Ishikawa (cell line): ENCODE results near the gene SPSB3.

ENCODE experiments used
- CEBPB ChIP-seq: IDR thresholded peaks from 2 replicates; pipeline ENCODE4 v1.6.1; 2012
- CREB1 ChIP-seq: IDR thresholded peaks from 2 replicates; pipeline ENCODE4 v1.6.1; 2012; ENCODE audit warnings: low read depth
- EGR1 ChIP-seq: IDR thresholded peaks from 2 replicates; pipeline ENCODE4 v1.6.1; 2012
- EP300 ChIP-seq: IDR thresholded peaks from 2 replicates; pipeline ENCODE4 v1.6.1; 2012; ENCODE audit warnings: borderline replicate concordance
- FOXM1 ChIP-seq: IDR thresholded peaks from 2 replicates; pipeline ENCODE4 v1.6.1; 2012; ENCODE audit warnings: low read depth, borderline replicate concordance
- NFIC ChIP-seq: IDR thresholded peaks from 2 replicates; pipeline ENCODE4 v1.6.1; 2012
- RAD21 ChIP-seq: IDR thresholded peaks from 2 replicates; pipeline ENCODE4 v1.6.1; 2012; ENCODE audit warnings: low read depth
- TAF1 ChIP-seq: IDR thresholded peaks from 2 replicates; pipeline ENCODE4 v1.6.1; 2012; ENCODE audit warnings: low read depth, mild to moderate bottlenecking
- TCF12 ChIP-seq: IDR thresholded peaks from 2 replicates; pipeline ENCODE4 v1.6.1; 2012; ENCODE audit warnings: low read depth
- TEAD4 ChIP-seq: IDR thresholded peaks from 2 replicates; pipeline ENCODE4 v1.6.1; 2012
- YY1 ChIP-seq: IDR thresholded peaks from 2 replicates; pipeline ENCODE4 v1.6.1; 2012; ENCODE audit warnings: low read depth
- ZBTB7A ChIP-seq: IDR thresholded peaks from 2 replicates; pipeline ENCODE4 v1.6.1; 2012; ENCODE audit warnings: low read depth
- TF ChIP-seq, protein P1 (sequence below): IDR thresholded peaks from 2 replicates; pipeline ENCODE4 v1.6.1; 2012
- TF ChIP-seq, protein P2 (sequence below): IDR thresholded peaks from 2 replicates; pipeline ENCODE4 v1.6.1; 2012; ENCODE audit warnings: low read depth, mild to moderate bottlenecking
- TF ChIP-seq, protein P3 (sequence below): IDR thresholded peaks from 2 replicates; pipeline ENCODE4 v1.6.1; 2012

Gene SPSB3

DNA sequence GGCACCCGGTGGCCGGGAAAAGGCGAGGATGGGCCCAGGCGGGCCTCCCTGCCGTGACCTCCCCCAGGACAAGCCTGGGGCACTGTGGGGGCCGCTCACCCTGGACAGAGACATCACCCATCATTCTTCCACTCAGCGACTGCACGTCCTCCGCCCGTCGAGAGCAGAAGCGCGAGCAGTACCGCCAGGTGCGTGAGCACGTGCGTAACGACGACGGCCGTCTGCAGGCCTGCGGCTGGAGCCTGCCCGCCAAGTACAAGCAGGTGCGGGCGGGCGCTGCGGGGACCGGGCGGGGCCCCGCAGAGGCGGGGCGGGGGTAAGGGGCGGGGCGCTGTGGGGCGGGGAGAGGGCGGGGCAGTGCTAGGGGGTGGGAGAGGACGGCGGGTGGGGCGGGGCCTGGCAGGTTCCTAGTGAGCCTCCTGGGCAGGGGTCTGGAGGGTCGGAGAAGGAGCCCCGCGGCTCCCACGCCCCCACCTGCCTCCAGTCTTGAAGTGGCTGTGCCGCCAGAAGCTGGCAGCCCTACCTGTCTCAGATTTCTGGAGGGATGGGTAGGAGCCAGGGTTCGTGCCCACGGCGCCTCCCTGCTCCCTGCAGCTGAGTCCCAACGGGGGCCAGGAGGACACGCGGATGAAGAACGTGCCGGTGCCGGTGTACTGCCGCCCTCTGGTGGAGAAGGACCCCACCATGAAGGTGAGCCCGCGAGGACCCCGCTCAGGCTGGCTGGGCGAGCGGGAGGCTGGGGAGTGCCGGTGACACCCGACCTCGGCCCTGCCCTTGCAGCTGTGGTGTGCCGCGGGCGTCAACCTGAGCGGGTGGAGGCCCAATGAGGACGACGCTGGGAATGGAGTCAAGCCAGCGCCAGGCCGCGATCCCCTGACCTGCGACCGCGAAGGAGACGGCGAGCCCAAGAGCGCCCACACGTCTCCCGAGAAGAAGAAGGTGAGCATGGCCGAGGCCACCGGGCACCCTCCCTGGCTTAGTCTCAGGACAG, 18.6 kb downstream of the SPSB3 start:
- TF ChIP-seq ZBTB7A (no peak; the same call in 1 of the 2 replicates), RAD21 (peak; percentile 17; the same call in 1 of the 2 replicates)

GRCh38 chr16:1762879-1763520, 19.4 kb downstream of the SPSB3 start:
- TF ChIP-seq NFIC: peak; percentile 69
- TF ChIP-seq, protein P1, sequence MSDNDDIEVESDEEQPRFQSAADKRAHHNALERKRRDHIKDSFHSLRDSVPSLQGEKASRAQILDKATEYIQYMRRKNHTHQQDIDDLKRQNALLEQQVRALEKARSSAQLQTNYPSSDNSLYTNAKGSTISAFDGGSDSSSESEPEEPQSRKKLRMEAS: no peak
- TF ChIP-seq TCF12: 0 out of 2 replicates have a peak, but pooled peaks have one; percentile 16

- TF ChIP-seq RAD21 (no peak), CREB1 (no peak), TCF12 (no peak), EP300 (no peak), EGR1 (no peak), CEBPB (no peak), YY1 (no peak), NFIC (no peak), TAF1 (no peak), ZBTB7A (no peak), TEAD4 (no peak), FOXM1 (no peak)
- TF ChIP-seq, protein P2, sequence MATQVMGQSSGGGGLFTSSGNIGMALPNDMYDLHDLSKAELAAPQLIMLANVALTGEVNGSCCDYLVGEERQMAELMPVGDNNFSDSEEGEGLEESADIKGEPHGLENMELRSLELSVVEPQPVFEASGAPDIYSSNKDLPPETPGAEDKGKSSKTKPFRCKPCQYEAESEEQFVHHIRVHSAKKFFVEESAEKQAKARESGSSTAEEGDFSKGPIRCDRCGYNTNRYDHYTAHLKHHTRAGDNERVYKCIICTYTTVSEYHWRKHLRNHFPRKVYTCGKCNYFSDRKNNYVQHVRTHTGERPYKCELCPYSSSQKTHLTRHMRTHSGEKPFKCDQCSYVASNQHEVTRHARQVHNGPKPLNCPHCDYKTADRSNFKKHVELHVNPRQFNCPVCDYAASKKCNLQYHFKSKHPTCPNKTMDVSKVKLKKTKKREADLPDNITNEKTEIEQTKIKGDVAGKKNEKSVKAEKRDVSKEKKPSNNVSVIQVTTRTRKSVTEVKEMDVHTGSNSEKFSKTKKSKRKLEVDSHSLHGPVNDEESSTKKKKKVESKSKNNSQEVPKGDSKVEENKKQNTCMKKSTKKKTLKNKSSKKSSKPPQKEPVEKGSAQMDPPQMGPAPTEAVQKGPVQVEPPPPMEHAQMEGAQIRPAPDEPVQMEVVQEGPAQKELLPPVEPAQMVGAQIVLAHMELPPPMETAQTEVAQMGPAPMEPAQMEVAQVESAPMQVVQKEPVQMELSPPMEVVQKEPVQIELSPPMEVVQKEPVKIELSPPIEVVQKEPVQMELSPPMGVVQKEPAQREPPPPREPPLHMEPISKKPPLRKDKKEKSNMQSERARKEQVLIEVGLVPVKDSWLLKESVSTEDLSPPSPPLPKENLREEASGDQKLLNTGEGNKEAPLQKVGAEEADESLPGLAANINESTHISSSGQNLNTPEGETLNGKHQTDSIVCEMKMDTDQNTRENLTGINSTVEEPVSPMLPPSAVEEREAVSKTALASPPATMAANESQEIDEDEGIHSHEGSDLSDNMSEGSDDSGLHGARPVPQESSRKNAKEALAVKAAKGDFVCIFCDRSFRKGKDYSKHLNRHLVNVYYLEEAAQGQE: no peak
- TF ChIP-seq, protein P1: no peak
- TF ChIP-seq, protein P3, sequence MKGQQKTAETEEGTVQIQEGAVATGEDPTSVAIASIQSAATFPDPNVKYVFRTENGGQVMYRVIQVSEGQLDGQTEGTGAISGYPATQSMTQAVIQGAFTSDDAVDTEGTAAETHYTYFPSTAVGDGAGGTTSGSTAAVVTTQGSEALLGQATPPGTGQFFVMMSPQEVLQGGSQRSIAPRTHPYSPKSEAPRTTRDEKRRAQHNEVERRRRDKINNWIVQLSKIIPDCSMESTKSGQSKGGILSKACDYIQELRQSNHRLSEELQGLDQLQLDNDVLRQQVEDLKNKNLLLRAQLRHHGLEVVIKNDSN: no peak
Measured at GRCh38 chr16:1762196-1762878, 20.0 kb downstream of the SPSB3 start.

DNA sequence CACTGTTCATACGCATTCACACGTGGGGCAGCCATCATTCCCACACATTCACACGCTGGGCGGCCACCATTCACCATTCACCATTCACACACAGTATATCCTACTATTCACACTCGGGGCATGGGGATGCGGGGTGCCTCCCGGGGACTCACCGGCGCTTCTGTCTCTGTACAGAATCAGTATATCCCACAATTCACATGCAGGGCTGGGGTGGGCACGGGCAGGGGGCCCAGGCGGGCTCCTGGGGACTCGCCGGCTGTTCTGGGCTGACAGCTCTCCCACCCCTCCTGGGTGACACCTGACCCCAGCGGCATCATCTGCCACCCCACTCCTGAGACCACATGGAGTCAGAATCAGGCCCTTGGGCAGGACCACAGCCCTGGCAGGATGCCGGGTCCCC, 20.6 kb downstream of the SPSB3 start:
- TF ChIP-seq, protein P3: no peak
- TF ChIP-seq TEAD4 (no peak), YY1 (no peak), EGR1 (no peak), TCF12 (no peak), FOXM1 (no peak), EP300 (no peak), ZBTB7A (no peak), TAF1 (no peak), NFIC (no peak), CEBPB (no peak), RAD21 (no peak), CREB1 (no peak)
- TF ChIP-seq, protein P1: no peak
- TF ChIP-seq, protein P2: no peak

- TF ChIP-seq ZBTB7A (no peak), EP300 (no peak), CREB1 (no peak), FOXM1 (no peak), TEAD4 (no peak), YY1 (no peak), TAF1 (no peak), EGR1 (no peak), RAD21 (no peak), CEBPB (no peak), TCF12 (no peak), NFIC (no peak)
- TF ChIP-seq, protein P2: no peak
- TF ChIP-seq, protein P1: no peak
- TF ChIP-seq, protein P3: no peak
Measured at GRCh38 chr16:1760911-1761310, 21.5 kb downstream of the SPSB3 start.
